Measurements from ENCODE around the gene MASP1. TPM values are rescaled to one million over a fixed set of nuclear protein-coding genes. Genes with fewer than 3 reads are reported as not detected.

The MASP1 gene
- total and polyA plus RNA-seq, 12 donors, result 0.72 to 19.5 (median 4.9) TPM

DNA sequence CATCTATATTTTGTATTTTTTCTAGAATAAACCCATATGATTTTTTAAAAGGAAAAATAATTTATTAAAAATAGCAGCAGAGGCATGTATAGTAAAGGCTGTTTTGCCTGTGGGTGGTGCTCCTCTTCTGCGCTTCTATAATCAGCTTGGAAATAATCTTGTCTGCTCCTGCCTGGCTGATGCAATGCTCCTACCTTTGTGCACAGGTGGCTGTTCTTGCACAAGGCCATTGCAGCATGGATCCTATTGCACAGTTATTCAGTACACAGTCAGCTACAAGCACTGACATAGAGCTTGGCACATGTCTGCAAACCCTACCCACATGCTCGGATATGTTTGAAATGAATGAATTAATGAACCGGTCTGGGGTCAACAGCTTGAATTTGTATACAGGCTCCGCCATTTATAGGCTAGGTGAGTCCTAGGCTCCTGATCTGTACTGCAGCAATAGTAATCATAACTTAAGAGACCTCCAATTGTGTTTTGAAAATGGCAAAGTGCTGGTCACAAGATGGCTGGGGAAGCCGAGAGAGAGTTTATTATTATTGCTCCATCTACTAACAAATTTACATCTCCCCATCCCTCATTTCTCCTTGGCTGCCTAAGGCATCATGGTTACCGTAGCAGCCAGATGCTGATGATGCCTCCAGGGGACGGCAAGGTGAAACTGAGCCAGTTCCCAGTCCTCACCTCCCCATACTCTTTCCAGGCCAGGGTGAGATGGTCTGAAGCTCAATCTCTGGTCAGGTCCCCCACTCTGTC lies 94.8 kb downstream of the MASP1 start:
- 74 to 82% (median 82%) methylated on average over 6 to 7 of the region's 7 CpGs for WGBS, 4 donors
- intact Hi-C loops (cut with DNase I), result no loop called here
- DNase-seq, result no peak

DNA sequence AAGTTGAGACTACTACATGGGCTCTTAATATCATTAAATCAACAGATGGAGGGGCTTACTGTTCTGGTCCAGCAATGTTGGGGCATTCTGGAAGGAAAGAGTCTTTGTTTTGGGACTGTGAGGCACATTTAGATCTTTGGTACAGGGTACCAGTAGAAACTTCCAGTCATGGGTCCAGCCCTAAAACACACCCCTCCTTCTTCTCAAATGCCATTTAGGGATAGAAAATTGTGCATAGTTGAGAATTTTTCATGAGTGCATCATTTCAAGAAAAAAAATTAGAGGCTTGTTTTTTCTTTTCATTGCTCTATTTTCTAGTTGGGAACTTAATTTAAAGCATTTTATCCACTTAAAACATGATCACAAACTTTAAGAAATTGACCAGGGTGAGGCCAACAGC lies 98.4 kb downstream of the MASP1 start:
- no peaks in the 10 kb centered on the region for H3K4me1 ChIP-seq (replicated peaks in 1 of 2)
- H3K4me3 ChIP-seq, result no peak overlapping the region
- intact Hi-C loops (cut with DNase I), result no loop called here
- DNase-seq, result no peak
- H3K9me3 ChIP-seq (replicated peaks in 1 of 3), result no peaks in the 10 kb centered on the region
- H3K36me3 ChIP-seq (replicated peaks in 1 of 2), result no peaks in the 10 kb centered on the region
- peaks cover 6% of the 10 kb centered on the region for H3K27me3 ChIP-seq
- TF ChIP-seq POLR2A (IDR thresholded peaks at IDR 0.05), result no peak
- TF ChIP-seq, protein P1, sequence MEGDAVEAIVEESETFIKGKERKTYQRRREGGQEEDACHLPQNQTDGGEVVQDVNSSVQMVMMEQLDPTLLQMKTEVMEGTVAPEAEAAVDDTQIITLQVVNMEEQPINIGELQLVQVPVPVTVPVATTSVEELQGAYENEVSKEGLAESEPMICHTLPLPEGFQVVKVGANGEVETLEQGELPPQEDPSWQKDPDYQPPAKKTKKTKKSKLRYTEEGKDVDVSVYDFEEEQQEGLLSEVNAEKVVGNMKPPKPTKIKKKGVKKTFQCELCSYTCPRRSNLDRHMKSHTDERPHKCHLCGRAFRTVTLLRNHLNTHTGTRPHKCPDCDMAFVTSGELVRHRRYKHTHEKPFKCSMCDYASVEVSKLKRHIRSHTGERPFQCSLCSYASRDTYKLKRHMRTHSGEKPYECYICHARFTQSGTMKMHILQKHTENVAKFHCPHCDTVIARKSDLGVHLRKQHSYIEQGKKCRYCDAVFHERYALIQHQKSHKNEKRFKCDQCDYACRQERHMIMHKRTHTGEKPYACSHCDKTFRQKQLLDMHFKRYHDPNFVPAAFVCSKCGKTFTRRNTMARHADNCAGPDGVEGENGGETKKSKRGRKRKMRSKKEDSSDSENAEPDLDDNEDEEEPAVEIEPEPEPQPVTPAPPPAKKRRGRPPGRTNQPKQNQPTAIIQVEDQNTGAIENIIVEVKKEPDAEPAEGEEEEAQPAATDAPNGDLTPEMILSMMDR (IDR thresholded peaks at IDR 0.05), result no peak
- no peak overlapping the region for H3K27ac ChIP-seq

More for the DNA sequence above, 94.8 kb downstream of the MASP1 start:
- Histone ChIP-seq H3K27ac (no peak overlapping the region), H3K27me3 (peaks cover 6% of the 10 kb centered on the region), H3K4me1 (replicated peaks in 1 of 2) (no peaks in the 10 kb centered on the region), H3K4me3 (no peak overlapping the region), H3K9me3 (replicated peaks in 1 of 3) (no peaks in the 10 kb centered on the region), H3K36me3 (replicated peaks in 1 of 2) (no peaks in the 10 kb centered on the region)
- TF ChIP-seq POLR2A (IDR thresholded peaks at IDR 0.05), result no peak
- TF ChIP-seq, protein P1 (IDR thresholded peaks at IDR 0.05), result no peak

DNA sequence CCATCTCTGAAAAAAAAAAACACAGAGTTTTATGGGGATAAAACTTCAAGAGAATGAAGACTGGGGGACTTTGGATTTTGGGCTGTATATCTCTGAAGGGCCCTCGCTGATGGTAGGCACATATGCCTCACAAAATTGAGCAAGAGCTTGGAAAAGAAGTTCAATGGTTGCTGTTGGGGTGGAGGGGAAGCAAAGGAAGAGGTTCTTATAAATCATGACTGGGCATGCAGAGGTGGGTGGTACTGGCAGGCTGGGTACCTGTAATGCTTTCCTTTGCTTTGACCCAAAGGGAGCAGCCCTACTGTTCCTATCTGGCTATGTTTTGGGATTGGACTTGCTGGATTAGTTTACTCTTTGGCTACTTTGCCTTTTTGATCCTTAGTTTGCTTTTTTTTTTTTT lies 100.3 kb downstream of the MASP1 start:
- Histone ChIP-seq H3K27ac (no peak overlapping the region), H3K4me3 (no peak overlapping the region), H3K36me3 (replicated peaks in 1 of 2) (no peaks in the 10 kb centered on the region), H3K27me3 (peaks cover 6% of the 10 kb centered on the region), H3K4me1 (replicated peaks in 1 of 2) (no peaks in the 10 kb centered on the region), H3K9me3 (replicated peaks in 1 of 3) (no peaks in the 10 kb centered on the region)
- WGBS, 4 donors, result 63 to 75% (median 65%) methylated on average over 1 of the region's 1 CpG
- no peak for DNase-seq
- no peak for TF ChIP-seq POLR2A (IDR thresholded peaks at IDR 0.05)
- TF ChIP-seq, protein P1 (IDR thresholded peaks at IDR 0.05), result no peak
- intact Hi-C loops (cut with DNase I), result no loop called here

DNA sequence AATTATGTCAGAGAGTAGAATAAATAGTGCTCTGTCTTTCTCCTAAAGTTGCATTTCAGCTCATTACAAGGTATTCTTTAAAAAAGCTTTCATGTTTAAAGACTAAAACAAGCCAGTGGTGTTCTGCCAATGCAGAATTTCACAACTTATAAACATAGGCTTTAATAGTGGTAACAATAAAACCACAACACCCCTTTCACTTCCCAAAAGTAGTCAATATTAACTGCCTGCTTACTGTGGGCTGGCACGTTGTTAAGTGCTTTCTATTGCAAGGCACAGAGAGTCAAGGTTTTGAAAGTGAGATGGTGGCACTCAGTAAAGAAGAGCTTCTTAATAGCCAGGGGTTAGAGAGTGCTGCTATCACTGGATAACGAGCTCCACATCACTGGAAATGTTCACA lies 102.6 kb downstream of the MASP1 start:
- WGBS, 4 donors, result 43 to 52% (median 45%) methylated on average over 2 of the region's 2 CpGs
- no peak overlapping the region for H3K27ac ChIP-seq
- intact Hi-C loops (cut with DNase I), result no loop called here

More for the DNA sequence above, 102.6 kb downstream of the MASP1 start:
- TF ChIP-seq, protein P1 (IDR thresholded peaks at IDR 0.05), result no peak
- no peak for TF ChIP-seq POLR2A (IDR thresholded peaks at IDR 0.05)
- H3K36me3 ChIP-seq (replicated peaks in 1 of 2), result no peaks in the 10 kb centered on the region
- peaks cover 6% of the 10 kb centered on the region for H3K27me3 ChIP-seq
- H3K4me3 ChIP-seq, result no peak overlapping the region
- H3K9me3 ChIP-seq (replicated peaks in 1 of 3), result no peaks in the 10 kb centered on the region
- H3K4me1 ChIP-seq (replicated peaks in 1 of 2), result no peaks in the 10 kb centered on the region
- DNase-seq, result no peak
